Astrocyte (in vitro differentiated cells and primary cell): ENCODE measurements around the gene PCDHGA8. TPM values are rescaled to one million over a fixed set of nuclear protein-coding genes. Genes with fewer than 3 reads are reported as not detected.
A peak's percentile ranks its signal among the peaks of the same experiment; 100 is the strongest.

Source experiments
- DNase-seq: peaks from one replicate; pipeline ENCODE4 v3.0.0-alpha.2; 2010; ENCODE audit warnings: low read depth
- FAIRE-seq: peaks from 2 replicates; lab custom pipeline; 2011; peaks lifted over from hg19 to GRCh38; lab: Jason Lieb, UNC
- H2AFZ ChIP-seq: 2 replicates; pipeline ENCODE4 v1.6.0; 2012; ENCODE audit warnings: low read depth, low read length, inconsistent platforms
- H3K27ac ChIP-seq: 2 replicates; pipeline ENCODE4 v1.5.1; 2011; ENCODE audit warnings: low read depth, low read length, inconsistent platforms
- H3K27me3 ChIP-seq: 2 replicates; pipeline ENCODE4 v1.6.0; 2011; ENCODE audit warnings: low read length, inconsistent platforms; ENCODE audit not compliant: insufficient read depth
- H3K36me3 ChIP-seq: 2 replicates; pipeline ENCODE4 v1.5.1; 2011; ENCODE audit warnings: low read length, inconsistent platforms; ENCODE audit not compliant: insufficient read depth
- H3K4me1 ChIP-seq: 2 replicates; pipeline ENCODE4 v1.5.1; 2011; ENCODE audit warnings: low read length, inconsistent platforms; ENCODE audit not compliant: insufficient read depth
- H3K4me2 ChIP-seq: 2 replicates; pipeline ENCODE4 v1.6.0; 2012; ENCODE audit warnings: low read length, inconsistent platforms
- H3K4me3 ChIP-seq: 2 replicates; pipeline ENCODE4 v1.5.1; 2011; ENCODE audit warnings: low read depth, mild to moderate bottlenecking, low read length, inconsistent platforms; ENCODE audit not compliant: insufficient read depth
- H3K79me2 ChIP-seq: 2 replicates; pipeline ENCODE4 v1.6.0; 2012; ENCODE audit warnings: mild to moderate bottlenecking, low read length, inconsistent platforms; ENCODE audit not compliant: insufficient read depth
- H3K9ac ChIP-seq: 2 replicates; pipeline ENCODE4 v1.6.0; 2012; ENCODE audit warnings: mild to moderate bottlenecking, low read length, inconsistent platforms
- H3K9me3 ChIP-seq: 2 replicates; pipeline ENCODE4 v1.5.1; 2012; ENCODE audit warnings: low read depth, mild to moderate bottlenecking, low read length, inconsistent platforms; ENCODE audit not compliant: insufficient read depth
- H4K20me1 ChIP-seq: 2 replicates; pipeline ENCODE4 v1.6.0; 2012; ENCODE audit warnings: low read length, inconsistent platforms; ENCODE audit not compliant: insufficient read depth
- H3K27ac Mint-ChIP-seq: one replicate; pipeline ENCODE4 v1.8.0; 2021; ENCODE audit warnings: mild to moderate bottlenecking, mixed read lengths; ENCODE audit not compliant: unreplicated experiment
- H3K27me3 Mint-ChIP-seq: one replicate; pipeline ENCODE4 v1.8.0; 2021; ENCODE audit warnings: low read depth, mixed read lengths; ENCODE audit not compliant: unreplicated experiment
- H3K36me3 Mint-ChIP-seq: one replicate; pipeline ENCODE4 v1.8.0; 2021; ENCODE audit warnings: low read depth, mixed read lengths; ENCODE audit not compliant: unreplicated experiment
- H3K4me1 Mint-ChIP-seq: one replicate; pipeline ENCODE4 v1.8.0; 2021; ENCODE audit warnings: low read depth, mixed read lengths; ENCODE audit not compliant: unreplicated experiment
- H3K4me3 Mint-ChIP-seq: one replicate; pipeline ENCODE4 v1.8.0; 2021; ENCODE audit warnings: mild to moderate bottlenecking, moderate library complexity, mixed read lengths; ENCODE audit not compliant: unreplicated experiment
- H3K9me3 Mint-ChIP-seq: one replicate; pipeline ENCODE4 v1.8.0; 2021; ENCODE audit warnings: mild to moderate bottlenecking, mixed read lengths; ENCODE audit not compliant: unreplicated experiment
- CTCF ChIP-seq: IDR thresholded peaks from 2 replicates; pipeline ENCODE4 v1.5.1; 2011; ENCODE audit warnings: low read depth, mild to moderate bottlenecking, inconsistent platforms, low read length, moderate library complexity; ENCODE audit not compliant: insufficient read depth
- EZH2 ChIP-seq: IDR thresholded peaks from 2 replicates; pipeline ENCODE4 v1.6.1; 2012; ENCODE audit warnings: mild to moderate bottlenecking, low read length, inconsistent platforms; ENCODE audit not compliant: insufficient read depth
- total RNA-seq: library from RNA; stranded (reverse); gene quantifications from 2 replicates; pipeline ENCODE4 v1.2.1, GENCODE V29; 2021

The PCDHGA8 gene
- total RNA-seq, 1 donor from 2014 or later = 1.0 TPM

- no peak overlapping the region for H3K4me2 ChIP-seq
- no peak overlapping the region for H3K4me3 ChIP-seq
- H3K79me2 ChIP-seq = no peaks in the 10 kb centered on the region
- H3K27ac ChIP-seq = no peak overlapping the region
- no peak overlapping the region for H3K4me3 Mint-ChIP-seq
- H3K9me3 ChIP-seq = peaks cover 47% of the 10 kb centered on the region
- no peaks in the 10 kb centered on the region for H3K4me1 Mint-ChIP-seq
- H3K9ac ChIP-seq = no peak overlapping the region
- H2AFZ ChIP-seq = no peak overlapping the region
- no peaks in the 10 kb centered on the region for H3K27me3 Mint-ChIP-seq
- H3K4me1 ChIP-seq = no peaks in the 10 kb centered on the region
- DNase-seq = no peak
- no peaks in the 10 kb centered on the region for H3K36me3 ChIP-seq
- H3K9me3 Mint-ChIP-seq = peaks cover 38% of the 10 kb centered on the region
- TF ChIP-seq CTCF = no peak
- no peak for TF ChIP-seq EZH2
- no peak for FAIRE-seq
- H3K27me3 ChIP-seq = peaks cover 7% of the 10 kb centered on the region
- no peak overlapping the region for H3K27ac Mint-ChIP-seq
- H4K20me1 ChIP-seq = no peaks in the 10 kb centered on the region
- peaks cover 14% of the 10 kb centered on the region for H3K36me3 Mint-ChIP-seq
Observed at GRCh38 chr5:141356133-141356532, 36.3 kb upstream of the PCDHGA8 start.

- FAIRE-seq (no peak), DNase-seq (no peak)
- no peak overlapping the region for H3K27ac ChIP-seq
- no peak overlapping the region for H3K27ac Mint-ChIP-seq
- no peaks in the 10 kb centered on the region for H3K79me2 ChIP-seq
- H4K20me1 ChIP-seq = no peaks in the 10 kb centered on the region
- TF ChIP-seq EZH2 = no peak
- TF ChIP-seq CTCF = no peak
- H3K9me3 Mint-ChIP-seq = peaks cover 37% of the 10 kb centered on the region
- peaks cover 18% of the 10 kb centered on the region for H3K36me3 Mint-ChIP-seq
- no peaks in the 10 kb centered on the region for H3K4me1 Mint-ChIP-seq
- no peaks in the 10 kb centered on the region for H3K36me3 ChIP-seq
- H3K27me3 Mint-ChIP-seq = no peaks in the 10 kb centered on the region
- peaks cover 8% of the 10 kb centered on the region for H3K27me3 ChIP-seq
- peaks cover 47% of the 10 kb centered on the region for H3K9me3 ChIP-seq
- no peaks in the 10 kb centered on the region for H3K4me1 ChIP-seq
- no peak overlapping the region for H3K9ac ChIP-seq
- H2AFZ ChIP-seq = no peak overlapping the region
- no peak overlapping the region for H3K4me3 ChIP-seq
- no peak overlapping the region for H3K4me3 Mint-ChIP-seq
- no peak overlapping the region for H3K4me2 ChIP-seq
Observed at GRCh38 chr5:141356950-141357349, 35.5 kb upstream of the PCDHGA8 start.

GRCh38 chr5:141359790-141360426, 32.5 kb upstream of the PCDHGA8 start, which contains the start of gene PCDHGB2:
Gene PCDHGB2, plus strand, starts transcription at chr5:141359994. Its CDS starts 142 bp downstream, at chr5:141360136.
- peak; percentile 30 for TF ChIP-seq CTCF
- TF ChIP-seq EZH2 = no peak
- H3K27me3 Mint-ChIP-seq = no peaks in the 10 kb centered on the region
- no peaks in the 10 kb centered on the region for H3K36me3 ChIP-seq
- FAIRE-seq (no peak), DNase-seq (peak; percentile 26)
- peaks cover 21% of the 10 kb centered on the region for H3K36me3 Mint-ChIP-seq
- no peak within 1 kb of the TSS for H3K4me3 Mint-ChIP-seq
- no peaks in the 10 kb centered on the region for H3K79me2 ChIP-seq
- H3K27ac Mint-ChIP-seq = peak within 1 kb of the TSS; percentile 29
- H3K27ac ChIP-seq = no peak within 1 kb of the TSS
- no peaks in the 10 kb centered on the region for H3K4me1 ChIP-seq
- H3K4me1 Mint-ChIP-seq = no peaks in the 10 kb centered on the region
- peak within 1 kb of the TSS; percentile 55 for H3K4me2 ChIP-seq
- peak within 1 kb of the TSS; percentile 37 for H2AFZ ChIP-seq
- peaks cover 20% of the 10 kb centered on the region for H3K27me3 ChIP-seq
- H3K9me3 ChIP-seq = peaks cover 59% of the 10 kb centered on the region
- H3K9me3 Mint-ChIP-seq = peaks cover 31% of the 10 kb centered on the region
- H4K20me1 ChIP-seq = no peaks in the 10 kb centered on the region
- peak within 1 kb of the TSS; percentile 10 for H3K9ac ChIP-seq
- no peak within 1 kb of the TSS for H3K4me3 ChIP-seq
